ENCODE results near the gene TNFAIP2.
A peak's percentile ranks its signal among the peaks of the same experiment; 100 is the strongest.

TNFAIP2 gene

GRCh38 chr14:103101257-103101962 is 21.9 kb upstream of the TNFAIP2 start:
- H3K4me1 ChIP-seq, result peaks cover 16% of the 10 kb centered on the region
- TF ChIP-seq CTCF (IDR thresholded peaks at IDR 0.05), result no peak
- no peak overlapping the region for H3K9ac ChIP-seq
- H3K36me3 ChIP-seq (ENCODE audit: control insufficient read depth, insufficient read depth, low read length), result no peaks in the 10 kb centered on the region
- no peak overlapping the region for H3K4me2 ChIP-seq (ENCODE audit: low read length)
- H3K27ac ChIP-seq, result no peak overlapping the region
- no peak overlapping the region for H2AFZ ChIP-seq
- H3K79me2 ChIP-seq, result no peaks in the 10 kb centered on the region
- H3K27me3 ChIP-seq (ENCODE audit: control insufficient read depth, insufficient read depth, low read length), result peaks cover 3% of the 10 kb centered on the region
- no peaks in the 10 kb centered on the region for H3K9me3 ChIP-seq (ENCODE audit: control insufficient read depth, low read length)
- no peak overlapping the region for H3K4me3 ChIP-seq (ENCODE audit: low read depth, low read length)

- Histone ChIP-seq H3K9ac (no peak overlapping the region), H3K36me3 (ENCODE audit: control insufficient read depth, insufficient read depth, low read length) (no peaks in the 10 kb centered on the region), H3K79me2 (no peaks in the 10 kb centered on the region), H2AFZ (no peak overlapping the region), H3K9me3 (ENCODE audit: control insufficient read depth, low read length) (no peaks in the 10 kb centered on the region), H3K27ac (no peak overlapping the region), H3K4me1 (peaks cover 16% of the 10 kb centered on the region), H3K27me3 (ENCODE audit: control insufficient read depth, insufficient read depth, low read length) (peaks cover 3% of the 10 kb centered on the region), H3K4me3 (ENCODE audit: low read depth, low read length) (no peak overlapping the region), H3K4me2 (ENCODE audit: low read length) (no peak overlapping the region)
- TF ChIP-seq CTCF (IDR thresholded peaks at IDR 0.05), result no peak
Observed at GRCh38 chr14:103101963-103102688, 21.1 kb upstream of the TNFAIP2 start.

- Histone ChIP-seq H3K79me2 (no peaks in the 10 kb centered on the region), H3K27ac (no peak overlapping the region), H3K4me1 (peaks cover 16% of the 10 kb centered on the region), H2AFZ (no peak overlapping the region), H3K9ac (no peak overlapping the region), H3K36me3 (ENCODE audit: control insufficient read depth, insufficient read depth, low read length) (no peaks in the 10 kb centered on the region), H3K4me3 (ENCODE audit: low read depth, low read length) (no peak overlapping the region), H3K27me3 (ENCODE audit: control insufficient read depth, insufficient read depth, low read length) (peaks cover 3% of the 10 kb centered on the region), H3K9me3 (ENCODE audit: control insufficient read depth, low read length) (no peaks in the 10 kb centered on the region), H3K4me2 (ENCODE audit: low read length) (no peak overlapping the region)
- no peak for TF ChIP-seq CTCF (IDR thresholded peaks at IDR 0.05)
Observed at GRCh38 chr14:103102689-103103260, 20.5 kb upstream of the TNFAIP2 start.

- Histone ChIP-seq H3K4me2 (ENCODE audit: low read length) (peak overlapping the region; percentile 84), H3K36me3 (ENCODE audit: control insufficient read depth, insufficient read depth, low read length) (no peaks in the 10 kb centered on the region), H3K27ac (no peak overlapping the region), H3K4me1 (peaks cover 16% of the 10 kb centered on the region), H2AFZ (peak overlapping the region; percentile 76), H3K9me3 (ENCODE audit: control insufficient read depth, low read length) (no peaks in the 10 kb centered on the region), H3K9ac (no peak overlapping the region), H3K27me3 (ENCODE audit: control insufficient read depth, insufficient read depth, low read length) (peaks cover 3% of the 10 kb centered on the region), H3K4me3 (ENCODE audit: low read depth, low read length) (peak overlapping the region; percentile 35), H3K79me2 (no peaks in the 10 kb centered on the region)
- TF ChIP-seq CTCF (IDR thresholded peaks at IDR 0.05), result no peak
Observed at GRCh38 chr14:103103461-103104388, 19.5 kb upstream of the TNFAIP2 start.

All from parathyroid adenoma (tissue), 2 donors.